AG04450 (cell line): Measurements from ENCODE around the gene ZNF445. TPM values are rescaled to one million over a fixed set of nuclear protein-coding genes. Genes with fewer than 3 reads are reported as not detected.

Experiments
- CTCF ChIA-PET: fragments of 300-600, 350-600 bp; formaldehyde crosslinking; extraction: SDS; loops from one replicate; lab custom pipeline; 2022; ENCODE audit warnings: antibody characterized with exemption, inconsistent platforms; lab: Charles Lee
- POLR2A ChIA-PET: fragments of 350-600 bp; formaldehyde crosslinking; extraction: SDS; loops from one replicate; lab custom pipeline; 2021; ENCODE audit warnings: antibody characterized with exemption, inconsistent platforms; lab: Yijun Ruan, JAX
- DNase-seq: peaks from one replicate; pipeline ENCODE4 v3.0.0-alpha.2; 2011; ENCODE audit warnings: low read depth, low spot score
- H3K27ac ChIP-seq: one replicate; pipeline ENCODE4 v1.5.1; 2012; ENCODE audit warnings: low read depth, low read length, control low read depth
- H3K27me3 ChIP-seq: one replicate; pipeline ENCODE4 v1.6.0; 2012; ENCODE audit warnings: low read length; ENCODE audit not compliant: control insufficient read depth, insufficient read depth
- H3K4me3 ChIP-seq: 2 replicates; pipeline ENCODE4 v1.5.1; 2011; ENCODE audit warnings: mild to moderate bottlenecking, low read depth, low read length, control low read depth
- H3K9me3 ChIP-seq: 2 replicates; pipeline ENCODE4 v1.5.1; 2012; ENCODE audit warnings: low read length; ENCODE audit not compliant: control insufficient read depth, insufficient read depth
- CTCF ChIP-seq: IDR thresholded peaks from 2 replicates; pipeline ENCODE4 v1.5.1; 2011; ENCODE audit warnings: low read depth, low read length, control low read depth, inconsistent platforms
- polyA plus RNA-seq: library from polyadenylated mRNA; depleted of rRNA; stranded (reverse); fragments of >200 nt; gene quantifications from 2 replicates; pipeline ENCODE4 v1.2.3, GENCODE V29; 2011

The ZNF445 gene
- polyA plus RNA-seq, 1 experiment, result 4.7 TPM

- Histone ChIP-seq H3K9me3 (no peaks in the 10 kb centered on the region), H3K27me3 (peaks cover 5% of the 10 kb centered on the region), H3K27ac (no peak overlapping the region), H3K4me3 (no peak overlapping the region)
- DNase-seq, result no peak
- CTCF ChIA-PET, result no interaction called here
- no peak for TF ChIP-seq CTCF
- POLR2A ChIA-PET, result no interaction called here
Measured at GRCh38 chr3:44429459-44429858, 48.0 kb downstream of the ZNF445 start.

GRCh38 chr3:44428910-44429309 lies 48.6 kb downstream of the ZNF445 start:
- POLR2A ChIA-PET, result no interaction called here
- TF ChIP-seq CTCF, result no peak
- peaks cover 9% of the 10 kb centered on the region for H3K27me3 ChIP-seq
- CTCF ChIA-PET, result no interaction called here
- no peak overlapping the region for H3K4me3 ChIP-seq
- no peaks in the 10 kb centered on the region for H3K9me3 ChIP-seq
- no peak for DNase-seq
- no peak overlapping the region for H3K27ac ChIP-seq

DNA sequence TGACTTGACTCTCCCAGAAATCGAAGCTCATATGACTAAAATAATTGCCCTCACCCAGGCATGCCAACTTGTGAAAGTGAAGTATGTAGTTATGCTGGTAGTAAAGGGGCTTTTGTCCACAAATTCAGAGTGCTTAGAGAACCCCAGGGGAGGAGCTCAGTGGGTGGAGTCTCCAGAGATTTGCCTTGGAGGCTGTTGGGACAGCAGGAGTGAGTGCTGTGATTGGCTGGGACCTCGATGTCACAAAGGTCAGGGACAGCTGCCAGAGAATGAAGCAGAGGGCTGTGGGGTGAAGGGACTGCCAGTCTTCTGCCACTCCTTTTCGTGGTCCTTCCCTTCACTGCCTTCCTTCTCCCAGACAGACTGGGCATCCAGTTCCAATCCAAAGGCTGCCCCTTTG lies 49.8 kb downstream of the ZNF445 start:
- no peak overlapping the region for H3K27ac ChIP-seq
- peaks cover 15% of the 10 kb centered on the region for H3K27me3 ChIP-seq
- CTCF ChIA-PET, result no interaction called here
- TF ChIP-seq CTCF, result no peak
- DNase-seq, result no peak
- H3K4me3 ChIP-seq, result no peak overlapping the region
- POLR2A ChIA-PET, result no interaction called here
- no peaks in the 10 kb centered on the region for H3K9me3 ChIP-seq

DNA sequence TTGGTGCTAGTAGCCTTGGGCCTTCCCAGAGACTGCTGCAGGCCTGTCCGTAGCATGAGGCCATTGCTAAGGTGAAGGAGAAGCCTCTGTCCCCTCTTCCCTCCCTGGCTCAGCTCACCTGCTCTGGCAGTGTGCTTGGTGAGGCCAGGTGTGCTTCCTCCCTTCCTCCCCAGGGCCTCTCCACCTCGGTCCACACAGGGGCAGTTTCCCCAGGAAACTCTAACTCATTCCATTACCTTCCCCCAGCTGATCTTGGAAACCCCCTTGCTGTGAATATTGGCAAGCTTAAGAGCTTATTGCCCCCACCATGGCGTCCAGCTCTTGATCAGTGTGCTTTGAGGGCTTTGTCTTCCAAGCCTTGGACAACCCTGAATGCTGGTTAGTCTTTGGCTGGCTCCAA lies 52.7 kb downstream of the ZNF445 start:
- H3K27ac ChIP-seq, result no peak overlapping the region
- ChIA-PET CTCF (no interaction called here), POLR2A (no interaction called here)
- no peak for DNase-seq
- no peaks in the 10 kb centered on the region for H3K9me3 ChIP-seq
- H3K4me3 ChIP-seq, result no peak overlapping the region
- peaks cover 20% of the 10 kb centered on the region for H3K27me3 ChIP-seq
- no peak for TF ChIP-seq CTCF

DNA sequence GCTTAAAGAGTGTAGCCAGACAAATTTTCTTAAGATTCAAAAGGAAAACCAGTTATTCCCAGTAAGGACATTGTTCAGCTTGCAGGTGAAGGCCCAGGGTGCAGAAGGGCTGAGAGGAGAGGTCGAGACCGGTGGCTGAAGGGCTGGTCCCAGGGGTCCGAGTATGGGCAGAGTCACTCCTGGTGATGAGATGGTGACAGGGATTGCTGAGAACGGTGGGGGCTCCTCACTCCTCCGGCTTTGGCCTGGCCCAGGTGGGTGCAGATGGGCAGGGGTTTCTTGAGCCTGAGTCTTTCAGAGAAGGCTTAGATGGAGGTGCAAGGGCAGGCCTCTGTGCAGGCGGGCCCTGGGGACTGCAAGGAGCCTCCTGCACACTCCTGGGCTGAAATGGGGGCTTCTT lies 56.2 kb downstream of the ZNF445 start:
- CTCF ChIA-PET, result no interaction called here
- no peaks in the 10 kb centered on the region; the same call in 1 of the 2 replicates for H3K9me3 ChIP-seq
- TF ChIP-seq CTCF, result no peak
- DNase-seq, result no peak
- H3K27me3 ChIP-seq, result peaks cover 20% of the 10 kb centered on the region
- H3K4me3 ChIP-seq, result no peak overlapping the region
- POLR2A ChIA-PET, result no interaction called here
- no peak overlapping the region for H3K27ac ChIP-seq
